ENCODE measurements around the gene TACR1. TPM values are rescaled to one million over a fixed set of nuclear protein-coding genes. Genes with fewer than 3 reads are reported as not detected.

The TACR1 gene
- total and polyA plus RNA-seq, 2 of the 4 experiments (the other 2 are of a cell fraction): under 0.01 to 0.09 TPM

GRCh38 chr2:75006041-75006440, 193.3 kb downstream of the TACR1 start:
- no peaks in the 10 kb centered on the region for H3K79me1 ChIP-seq (ENCODE audit: low read depth in 1 of 2, low read length in 2 of 2)
- TF ChIP-seq MAFK (IDR thresholded peaks at IDR 0.05; ENCODE audit: low read depth, low read length) (peak; percentile 54), RCOR1 (IDR thresholded peaks at IDR 0.05; ENCODE audit: insufficient replicate concordance, low read length) (no peak), MAZ (IDR thresholded peaks at IDR 0.05; ENCODE audit: borderline replicate concordance, low read depth, low read length) (no peak), RAD21 (IDR thresholded peaks at IDR 0.05; ENCODE audit: low read length) (no peak)
- no peak overlapping the region for H2BK5ac ChIP-seq (ENCODE audit: low read depth, low read length, poor library complexity, severe bottlenecking)
- H3K56ac ChIP-seq (ENCODE audit: extremely low read depth, insufficient read depth, low read length): no peak overlapping the region
- in situ Hi-C loops (cut with MboI; ENCODE audit: low sequenced_read_pairs): no loop called here
- H3K18ac ChIP-seq (ENCODE audit: low read depth, low read length): no peak overlapping the region
- H3K23ac ChIP-seq (ENCODE audit: low read depth, low read length): no peak overlapping the region
- peaks cover 3% of the 10 kb centered on the region; the same call in 1 of the 2 replicates for H3K9me1 ChIP-seq (ENCODE audit: insufficient read depth, low read length)
- BruUV-seq (replicated peaks): no TSS peak
- H2BK15ac ChIP-seq (ENCODE audit: low read depth, low read length): no peak overlapping the region
- H3K9me3 ChIP-seq (ENCODE audit: control insufficient read depth, insufficient read depth, low read length): peaks cover 3% of the 10 kb centered on the region; the same call in 1 of the 2 replicates
- H3K27ac ChIP-seq (ENCODE audit: insufficient read depth, low read length): no peak overlapping the region
- H4K5ac ChIP-seq (ENCODE audit: low read depth, low read length): no peak overlapping the region
- no peak overlapping the region for H2BK120ac ChIP-seq (ENCODE audit: low read depth, low read length)
- no peak overlapping the region for H3K9ac ChIP-seq (ENCODE audit: low read depth, low read length)
- H3K4me1 ChIP-seq (ENCODE audit: control insufficient read depth, insufficient read depth, low read length): peaks cover 2% of the 10 kb centered on the region
- no peak overlapping the region for H3K4ac ChIP-seq (ENCODE audit: low read depth, low read length)
- no peaks in the 10 kb centered on the region for H3K36me3 ChIP-seq (ENCODE audit: control insufficient read depth, insufficient read depth, low read length)
- no peak overlapping the region for H4K8ac ChIP-seq (ENCODE audit: low read depth in 2 of 2, low read length in 2 of 2)
- dilution Hi-C loops (cut with HindIII; ENCODE audit: low sequenced_read_pairs, unreplicated experiment): no loop called here
- no peaks in the 10 kb centered on the region for H4K20me1 ChIP-seq (ENCODE audit: insufficient read depth, low read length)
- ChIA-PET CTCF (no interaction called here), POLR2A (ENCODE audit: unreplicated experiment) (no interaction called here)
- no peak overlapping the region for H2BK20ac ChIP-seq (ENCODE audit: low read depth, low read length)
- intact Hi-C loops (cut with micrococcal nuclease): no loop called here
- DNase-seq (no peak), ATAC-seq (ENCODE audit: low read depth) (no peak)
- no peak overlapping the region for H4K91ac ChIP-seq (ENCODE audit: insufficient read depth, low read depth, low read length)
- H3K4me3 ChIP-seq (ENCODE audit: insufficient read depth, low read depth, low read length): no peak overlapping the region
- H3K27me3 ChIP-seq (ENCODE audit: control insufficient read depth, insufficient read depth, low read length): no peaks in the 10 kb centered on the region
- H3K4me2 ChIP-seq (ENCODE audit: low read depth, low read length): no peak overlapping the region
- no peak overlapping the region for H3K14ac ChIP-seq (replicated peaks; ENCODE audit: low read depth, low read length)
- H2AK5ac ChIP-seq (ENCODE audit: low read depth, low read length): no peak overlapping the region
- no peak overlapping the region for H2AFZ ChIP-seq (replicated peaks; ENCODE audit: low read length, poor library complexity)
- H2AK9ac ChIP-seq (replicated peaks; ENCODE audit: low read depth, low read length, poor library complexity): no peak overlapping the region
